HepG2 (cell line): ENCODE results near the gene DMXL2. TPM values are rescaled to one million over a fixed set of nuclear protein-coding genes. Genes with fewer than 3 reads are reported as not detected.
A peak's percentile ranks its signal among the peaks of the same experiment; 100 is the strongest.

Source experiments
- BCL6 ChIP-seq: IDR thresholded peaks from 2 replicates; pipeline ENCODE4 v1.6.1; 2016; ENCODE audit warnings: missing genetic modification reagents, missing compliant biosample characterization
- CREB1 ChIP-seq, 2 experiments: fragments of 450-650 bp in 1 of 2; IDR thresholded peaks; 2 replicates each; pipeline ENCODE4 v1.6.1; 2016 to 2017; ENCODE audit warnings: control low read depth in 1 of 2, mild to moderate bottlenecking in 1 of 2, missing compliant biosample characterization in 1 of 2, missing genetic modification characterization in 1 of 2
- KDM5B ChIP-seq: sonication (generic); formaldehyde crosslinking; IDR thresholded peaks from 2 replicates; pipeline ENCODE4 v1.4.0; 2020; ENCODE audit warnings: missing genetic modification reagents, mild to moderate bottlenecking, borderline replicate concordance
- NBN ChIP-seq: fragments of 450-650 bp; conservative IDR thresholded peaks from 2 replicates; pipeline ENCODE4 v1.6.1; 2017
- POLR2AphosphoS5 ChIP-seq: IDR thresholded peaks from 2 replicates; pipeline ENCODE4 v1.6.1; 2012; ENCODE audit warnings: low read depth, low read length
- PPARG ChIP-seq: conservative IDR thresholded peaks from 2 replicates; pipeline ENCODE4 v1.6.1; 2016; ENCODE audit warnings: missing biosample characterization, missing genetic modification reagents
- RBAK ChIP-seq: sonication (generic); formaldehyde crosslinking; IDR thresholded peaks from 2 replicates; pipeline ENCODE4 v1.5.1; 2020; ENCODE audit warnings: mild to moderate bottlenecking, missing genetic modification reagents
- RFX1 ChIP-seq: fragments of 450-650 bp; IDR thresholded peaks from 2 replicates; pipeline ENCODE4 v1.6.1; 2017
- SALL1 ChIP-seq: sonication (generic); formaldehyde crosslinking; IDR thresholded peaks from 2 replicates; pipeline ENCODE4 v1.8.0; 2022; ENCODE audit warnings: mild to moderate bottlenecking, missing genetic modification reagents
- SRF ChIP-seq: IDR thresholded peaks from 2 replicates; pipeline ENCODE4 v1.6.1; 2011; ENCODE audit warnings: mild to moderate bottlenecking, low read depth, low read length, moderate library complexity
- TAF15 ChIP-seq: fragments of 200-400 bp; formaldehyde crosslinking; IDR thresholded peaks from one replicate; pipeline ENCODE4 v1.6.1; 2018; ENCODE audit warnings: mild to moderate bottlenecking, low read depth, low read length; ENCODE audit not compliant: poor library complexity, severe bottlenecking
- THYN1 ChIP-seq: sonication (generic); formaldehyde crosslinking; IDR thresholded peaks from 2 replicates; pipeline ENCODE4 v1.8.1; 2023; ENCODE audit warnings: low read depth, mild to moderate bottlenecking, moderate library complexity, missing genetic modification reagents, borderline replicate concordance
- TRIM24 ChIP-seq: sonication (generic); formaldehyde crosslinking; IDR thresholded peaks from 2 replicates; pipeline ENCODE4 v1.8.0; 2022; ENCODE audit warnings: mild to moderate bottlenecking, missing genetic modification reagents
- ZBTB7A ChIP-seq: sonication (generic); formaldehyde crosslinking; IDR thresholded peaks from 2 replicates; pipeline ENCODE4 v1.8.0; 2022; ENCODE audit warnings: mild to moderate bottlenecking, missing genetic modification reagents
- ZFP1 ChIP-seq: IDR thresholded peaks from 2 replicates; pipeline ENCODE4 v1.6.1; 2016
- ZNF264 ChIP-seq: sonication (generic); formaldehyde crosslinking; IDR thresholded peaks from 2 replicates; pipeline ENCODE4 v1.4.0; 2020; ENCODE audit warnings: missing genetic modification reagents
- ZNF350 ChIP-seq: sonication (generic); formaldehyde crosslinking; IDR thresholded peaks from 2 replicates; pipeline ENCODE4 v1.4.0; 2020; ENCODE audit warnings: mild to moderate bottlenecking, low read depth, missing genetic modification reagents, borderline replicate concordance
- ZNF44 ChIP-seq: sonication (generic); formaldehyde crosslinking; IDR thresholded peaks from 2 replicates; pipeline ENCODE4 v1.5.1; 2020; ENCODE audit warnings: mild to moderate bottlenecking, missing genetic modification reagents
- ZNF530 ChIP-seq: sonication (generic); formaldehyde crosslinking; IDR thresholded peaks from 2 replicates; pipeline ENCODE4 v1.5.0; 2020; ENCODE audit warnings: low read depth, mild to moderate bottlenecking, missing genetic modification reagents
- ZNF569 ChIP-seq: sonication (generic); formaldehyde crosslinking; IDR thresholded peaks from 2 replicates; pipeline ENCODE4 v1.5.0; 2020; ENCODE audit warnings: mild to moderate bottlenecking, missing genetic modification reagents, moderate library complexity, borderline replicate concordance
- ZNF660 ChIP-seq: sonication (generic); formaldehyde crosslinking; IDR thresholded peaks from 2 replicates; pipeline ENCODE4 v1.5.1; 2020; ENCODE audit warnings: mild to moderate bottlenecking, low read depth, missing genetic modification reagents, borderline replicate concordance
- polyA plus RNA-seq, 8 experiments: library from polyadenylated mRNA; depleted of rRNA in 3 of 8; stranded (reverse) in 7 of 8; unstranded in 1 of 8; fragments of >200 nt; fragmentation: Illumina TruSeq in 4 of 8; extraction: Trizol in 4 of 8; gene quantifications; 2 replicates each; pipeline versions ENCODE4 v1.2.1 to v1.2.3, GENCODE V29; 2011 to 2016; ENCODE audit warnings: low read depth in 4 of 8, missing spikeins in 1 of 8, mixed read lengths in 1 of 8; ENCODE audit not compliant: insufficient read depth in 1 of 8
- total RNA-seq, 5 experiments: library from RNA; depleted of rRNA; stranded (reverse); fragments of >200 nt; fragmentation: Illumina TruSeq; extraction: Trizol; gene quantifications; 2 replicates each; pipeline ENCODE4 v1.2.3, GENCODE V29; 2016; ENCODE audit warnings: low read depth in 1 of 5
- TF ChIP-seq, protein P1 (sequence below): conservative IDR thresholded peaks from 2 replicates; pipeline ENCODE4 v1.6.1; 2018; ENCODE audit warnings: missing genetic modification reagents
- TF ChIP-seq, protein P2 (sequence below): sonication (generic); formaldehyde crosslinking; IDR thresholded peaks from 2 replicates; pipeline ENCODE4 v1.9.0; 2022; ENCODE audit warnings: low read depth, missing genetic modification reagents
- TF ChIP-seq, protein P3 (sequence below): sonication (generic); formaldehyde crosslinking; IDR thresholded peaks from 2 replicates; pipeline ENCODE4 v1.5.0; 2020; ENCODE audit warnings: missing genetic modification reagents, mild to moderate bottlenecking, borderline replicate concordance

DMXL2 gene
- total and polyA plus RNA-seq, 2 of the 13 experiments (the other 11 are each of a cell fraction or from before 2014, with no cell fraction given) = 11.6 to 15.3 TPM

DNA sequence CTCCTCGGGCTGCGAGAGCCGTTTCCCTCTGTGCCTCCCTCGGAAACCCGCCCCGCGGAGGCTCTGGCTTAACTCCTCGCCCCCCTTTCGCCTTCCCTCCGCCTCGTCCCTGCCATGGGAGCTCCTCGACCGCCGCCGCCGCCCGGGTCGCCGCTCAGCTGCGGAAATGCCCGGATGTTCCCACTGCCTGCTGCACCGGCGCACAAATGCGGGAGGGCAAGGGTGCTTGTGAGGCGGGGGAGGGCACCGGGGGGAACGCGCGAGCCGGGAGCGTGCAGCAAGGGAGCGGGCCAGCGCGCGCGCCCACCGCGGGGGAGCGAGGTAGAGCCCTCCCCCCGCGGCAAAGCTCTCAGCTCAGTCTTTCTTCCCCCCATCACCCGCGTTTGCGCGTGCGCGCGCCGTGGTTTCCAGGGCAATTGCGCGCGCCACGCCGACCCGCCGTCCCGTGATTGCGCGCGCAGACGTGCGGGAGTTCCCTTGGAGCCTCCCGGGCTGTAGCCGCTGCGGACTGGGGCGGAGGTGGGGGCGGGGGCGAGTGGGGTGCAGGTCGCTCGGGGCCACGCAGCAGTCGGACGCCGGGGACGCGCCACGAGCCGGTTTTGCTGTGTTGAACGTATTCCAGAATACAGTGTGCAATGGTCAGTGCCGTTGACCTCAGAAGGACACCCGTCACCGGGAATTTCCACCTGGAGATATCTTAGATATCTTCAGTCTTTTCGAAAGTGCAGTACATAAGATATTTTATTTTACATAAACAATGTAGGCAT lies at the start of gene DMXL2 (continued):
- no peak for TF ChIP-seq RBAK (CRISPR knock-in tag)
- TF ChIP-seq RFX1 = peak; percentile 55; the same call in 1 of the 2 replicates
- no peak for TF ChIP-seq ZNF44 (CRISPR knock-in tag)
- TF ChIP-seq NBN = no peak
- no peak for TF ChIP-seq BCL6
- no peak for TF ChIP-seq ZNF569
- TF ChIP-seq TAF15 = no peak
- TF ChIP-seq KDM5B = peak; percentile 34; the same call in 1 of the 2 replicates
- TF ChIP-seq POLR2AphosphoS5 = peak; percentile 48
- no peak for TF ChIP-seq CREB1 (IDR thresholded peaks at IDR 0.05)
- TF ChIP-seq CREB1 (CRISPR knock-in tag; IDR thresholded peaks at IDR 0.05) = no peak
- TF ChIP-seq ZNF660 (CRISPR knock-in tag) = no peak
- TF ChIP-seq SALL1 (CRISPR knock-in tag) = peak; percentile 56; the same call in 1 of the 2 replicates
- TF ChIP-seq ZNF530 (CRISPR knock-in tag) = no peak
- TF ChIP-seq ZFP1 (CRISPR knock-in tag) = no peak
- TF ChIP-seq, protein P1, sequence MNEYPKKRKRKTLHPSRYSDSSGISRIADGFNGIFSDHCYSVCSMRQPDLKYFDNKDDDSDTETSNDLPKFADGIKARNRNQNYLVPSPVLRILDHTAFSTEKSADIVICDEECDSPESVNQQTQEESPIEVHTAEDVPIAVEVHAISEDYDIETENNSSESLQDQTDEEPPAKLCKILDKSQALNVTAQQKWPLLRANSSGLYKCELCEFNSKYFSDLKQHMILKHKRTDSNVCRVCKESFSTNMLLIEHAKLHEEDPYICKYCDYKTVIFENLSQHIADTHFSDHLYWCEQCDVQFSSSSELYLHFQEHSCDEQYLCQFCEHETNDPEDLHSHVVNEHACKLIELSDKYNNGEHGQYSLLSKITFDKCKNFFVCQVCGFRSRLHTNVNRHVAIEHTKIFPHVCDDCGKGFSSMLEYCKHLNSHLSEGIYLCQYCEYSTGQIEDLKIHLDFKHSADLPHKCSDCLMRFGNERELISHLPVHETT (CRISPR knock-in tag) = 0 out of 2 replicates have a peak, but pooled peaks have one; percentile 28
- TF ChIP-seq, protein P2, sequence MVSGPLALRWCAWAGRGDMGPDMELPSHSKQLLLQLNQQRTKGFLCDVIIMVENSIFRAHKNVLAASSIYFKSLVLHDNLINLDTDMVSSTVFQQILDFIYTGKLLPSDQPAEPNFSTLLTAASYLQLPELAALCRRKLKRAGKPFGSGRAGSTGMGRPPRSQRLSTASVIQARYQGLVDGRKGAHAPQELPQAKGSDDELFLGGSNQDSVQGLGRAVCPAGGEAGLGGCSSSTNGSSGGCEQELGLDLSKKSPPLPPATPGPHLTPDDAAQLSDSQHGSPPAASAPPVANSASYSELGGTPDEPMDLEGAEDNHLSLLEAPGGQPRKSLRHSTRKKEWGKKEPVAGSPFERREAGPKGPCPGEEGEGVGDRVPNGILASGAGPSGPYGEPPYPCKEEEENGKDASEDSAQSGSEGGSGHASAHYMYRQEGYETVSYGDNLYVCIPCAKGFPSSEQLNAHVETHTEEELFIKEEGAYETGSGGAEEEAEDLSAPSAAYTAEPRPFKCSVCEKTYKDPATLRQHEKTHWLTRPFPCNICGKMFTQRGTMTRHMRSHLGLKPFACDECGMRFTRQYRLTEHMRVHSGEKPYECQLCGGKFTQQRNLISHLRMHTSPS (CRISPR knock-in tag) = 0 out of 2 replicates have a peak, but pooled peaks have one; percentile 31
- no peak for TF ChIP-seq ZBTB7A (CRISPR knock-in tag)
- TF ChIP-seq ZNF350 (CRISPR knock-in tag) = no peak; the same call in 1 of the 2 replicates
- TF ChIP-seq PPARG (CRISPR knock-in tag) = no peak
- TF ChIP-seq, protein P3, sequence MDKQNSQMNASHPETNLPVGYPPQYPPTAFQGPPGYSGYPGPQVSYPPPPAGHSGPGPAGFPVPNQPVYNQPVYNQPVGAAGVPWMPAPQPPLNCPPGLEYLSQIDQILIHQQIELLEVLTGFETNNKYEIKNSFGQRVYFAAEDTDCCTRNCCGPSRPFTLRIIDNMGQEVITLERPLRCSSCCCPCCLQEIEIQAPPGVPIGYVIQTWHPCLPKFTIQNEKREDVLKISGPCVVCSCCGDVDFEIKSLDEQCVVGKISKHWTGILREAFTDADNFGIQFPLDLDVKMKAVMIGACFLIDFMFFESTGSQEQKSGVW = no peak
- TF ChIP-seq THYN1 (CRISPR knock-in tag) = no peak
- TF ChIP-seq ZNF264 = no peak
- no peak for TF ChIP-seq SRF
- TF ChIP-seq TRIM24 = no peak
